Occipital lobe (tissue), 2 donors: ENCODE measurements around the gene PRR14L. TPM values are rescaled to one million over a fixed set of nuclear protein-coding genes. Genes with fewer than 3 reads are reported as not detected.
"Not testable (repeated sequence)": the region's sequence is repeated elsewhere in the genome, so short reads cannot be mapped to it uniquely, and the experiment has no call there.

Experiments used
- DNase-seq: peaks from one replicate; lab custom pipeline; 2025; lab: John Stamatoyannopoulos, UW
- total RNA-seq: library from RNA; depleted of rRNA; stranded (reverse); fragments of >200 nt; gene quantifications from one replicate; pipeline ENCODE4 v1.2.3, GENCODE V29; 2014

The PRR14L gene
- total RNA-seq, 1 donor from 2014 or later = 29.8 TPM

- DNase-seq = not testable (repeated sequence)
Observed at GRCh38 chr22:31740314-31740713, 9.6 kb downstream of the PRR14L start.

- DNase-seq = no peak
Observed at GRCh38 chr22:31739795-31740201, 10.1 kb downstream of the PRR14L start.

- DNase-seq = no peak
Observed at GRCh38 chr22:31738566-31738965, 11.4 kb downstream of the PRR14L start.

GRCh38 chr22:31737932-31738331 lies 12.0 kb downstream of the PRR14L start:
- DNase-seq = no peak

- DNase-seq = no peak
Observed at GRCh38 chr22:31736458-31736857, 13.5 kb downstream of the PRR14L start.

- DNase-seq = no peak
Observed at GRCh38 chr22:31734512-31734911, 15.4 kb downstream of the PRR14L start.

- DNase-seq = no peak
Observed at GRCh38 chr22:31733580-31734079, 16.3 kb downstream of the PRR14L start.

- DNase-seq = no peak
Observed at GRCh38 chr22:31732089-31732829, 17.7 kb downstream of the PRR14L start.

GRCh38 chr22:31730344-31730711 lies 19.6 kb downstream of the PRR14L start:
- no peak for DNase-seq

- DNase-seq = no peak
Observed at GRCh38 chr22:31728857-31729256, 21.1 kb downstream of the PRR14L start.

- no peak for DNase-seq
Observed at GRCh38 chr22:31726692-31727091, 23.2 kb downstream of the PRR14L start.

- no peak for DNase-seq
Observed at GRCh38 chr22:31723723-31724122, 26.2 kb downstream of the PRR14L start.

GRCh38 chr22:31719850-31720471 lies 30.0 kb downstream of the PRR14L start:
- no peak for DNase-seq

GRCh38 chr22:31715147-31715778 lies 34.7 kb downstream of the PRR14L start:
- no peak for DNase-seq

- DNase-seq = not testable (repeated sequence)
Observed at GRCh38 chr22:31711226-31711625, 38.7 kb downstream of the PRR14L start.

- DNase-seq = no peak
Observed at GRCh38 chr22:31707519-31707918, 42.4 kb downstream of the PRR14L start.

- no peak for DNase-seq
Observed at GRCh38 chr22:31695423-31695822, 54.5 kb downstream of the PRR14L start.

- not testable (repeated sequence) for DNase-seq
Observed at GRCh38 chr22:31694046-31694445, 55.9 kb downstream of the PRR14L start.

GRCh38 chr22:31692186-31692886 lies 57.6 kb downstream of the PRR14L start:
- DNase-seq = no peak

- no peak for DNase-seq
Observed at GRCh38 chr22:31691408-31691807, 58.5 kb downstream of the PRR14L start.

- no peak for DNase-seq
Observed at GRCh38 chr22:31683181-31684105, 66.5 kb downstream of the PRR14L start.
